HepG2 (cell line): ENCODE measurements around the gene TRPV2. TPM values are rescaled to one million over a fixed set of nuclear protein-coding genes. Genes with fewer than 3 reads are reported as not detected.
A peak's percentile ranks its signal among the peaks of the same experiment; 100 is the strongest.

ENCODE experiments used
- AFF4 ChIP-seq: sonication (generic); formaldehyde crosslinking; IDR thresholded peaks from 2 replicates; pipeline ENCODE4 v1.4.0; 2020; ENCODE audit warnings: missing genetic modification reagents
- GTF2F1 ChIP-seq: fragments of 150-350 bp; IDR thresholded peaks from 2 replicates; pipeline ENCODE4 v1.6.1; 2014; ENCODE audit warnings: low read length
- HDAC1 ChIP-seq: sonication (generic); formaldehyde crosslinking; IDR thresholded peaks from 2 replicates; pipeline ENCODE4 v1.5.1; 2020; ENCODE audit warnings: mild to moderate bottlenecking, missing genetic modification reagents
- HOMEZ ChIP-seq: IDR thresholded peaks from 2 replicates; pipeline ENCODE4 v1.6.1; 2016; ENCODE audit warnings: low read depth
- ONECUT2 ChIP-seq: sonication (generic); formaldehyde crosslinking; IDR thresholded peaks from 2 replicates; pipeline ENCODE4 v1.4.0; 2020; ENCODE audit warnings: missing genetic modification reagents
- PAF1 ChIP-seq: IDR thresholded peaks from 2 replicates; pipeline ENCODE4 v1.6.1; 2016; ENCODE audit warnings: missing genetic modification reagents, missing compliant biosample characterization
- PHF20 ChIP-seq: sonication (generic); formaldehyde crosslinking; IDR thresholded peaks from 2 replicates; pipeline ENCODE4 v1.5.0; 2020; ENCODE audit warnings: mild to moderate bottlenecking, missing genetic modification reagents
- RARA ChIP-seq: IDR thresholded peaks from 2 replicates; pipeline ENCODE4 v1.6.1; 2016; ENCODE audit warnings: missing genetic modification reagents, missing compliant biosample characterization
- RXRA ChIP-seq: sonication (generic); formaldehyde crosslinking; IDR thresholded peaks from 2 replicates; pipeline ENCODE4 v1.5.1; 2020; ENCODE audit warnings: missing genetic modification reagents
- SMC3 ChIP-seq: IDR thresholded peaks from 2 replicates; pipeline ENCODE4 v1.6.1; 2011; ENCODE audit warnings: low read length, improper control_type of control experiment
- YY1 ChIP-seq: IDR thresholded peaks from 2 replicates; pipeline ENCODE4 v1.6.1; 2011; ENCODE audit warnings: low read length, low read depth, moderate library complexity, mild to moderate bottlenecking; ENCODE audit not compliant: insufficient read depth, insufficient replicate concordance
- ZFP36 ChIP-seq: fragments of 150-350 bp; IDR thresholded peaks from 2 replicates; pipeline ENCODE4 v1.6.1; 2018; ENCODE audit warnings: borderline replicate concordance, low read length, low read depth; ENCODE audit not compliant: partially characterized antibody
- ZNF512 ChIP-seq: sonication (generic); formaldehyde crosslinking; IDR thresholded peaks from 2 replicates; pipeline ENCODE4 v1.4.0; 2020; ENCODE audit warnings: mild to moderate bottlenecking, missing genetic modification reagents
- ZNF562 ChIP-seq: sonication (generic); formaldehyde crosslinking; IDR thresholded peaks from 2 replicates; pipeline ENCODE4 v1.8.0; 2022; ENCODE audit warnings: missing genetic modification reagents, borderline replicate concordance
- polyA plus RNA-seq, 8 experiments: library from polyadenylated mRNA; depleted of rRNA in 3 of 8; stranded (reverse) in 7 of 8; unstranded in 1 of 8; fragments of >200 nt; fragmentation: Illumina TruSeq in 4 of 8; extraction: Trizol in 4 of 8; gene quantifications; 2 replicates each; pipeline versions ENCODE4 v1.2.1 to v1.2.3, GENCODE V29; 2011 to 2016; ENCODE audit warnings: low read depth in 4 of 8, missing spikeins in 1 of 8, mixed read lengths in 1 of 8; ENCODE audit not compliant: insufficient read depth in 1 of 8
- total RNA-seq, 5 experiments: library from RNA; depleted of rRNA; stranded (reverse); fragments of >200 nt; fragmentation: Illumina TruSeq; extraction: Trizol; gene quantifications; 2 replicates each; pipeline ENCODE4 v1.2.3, GENCODE V29; 2016; ENCODE audit warnings: low read depth in 1 of 5
- TF ChIP-seq, protein P1 (sequence below): sonication (generic); formaldehyde crosslinking; IDR thresholded peaks from 2 replicates; pipeline ENCODE4 v1.8.1; 2023; ENCODE audit warnings: mild to moderate bottlenecking, missing genetic modification reagents
- TF ChIP-seq, protein P2 (sequence below): IDR thresholded peaks from 2 replicates; pipeline ENCODE4 v1.6.1; 2016

Gene TRPV2
- total and polyA plus RNA-seq, 2 of the 13 experiments (the other 11 are each of a cell fraction or from before 2014, with no cell fraction given) = 13.6 to 21.3 TPM

DNA sequence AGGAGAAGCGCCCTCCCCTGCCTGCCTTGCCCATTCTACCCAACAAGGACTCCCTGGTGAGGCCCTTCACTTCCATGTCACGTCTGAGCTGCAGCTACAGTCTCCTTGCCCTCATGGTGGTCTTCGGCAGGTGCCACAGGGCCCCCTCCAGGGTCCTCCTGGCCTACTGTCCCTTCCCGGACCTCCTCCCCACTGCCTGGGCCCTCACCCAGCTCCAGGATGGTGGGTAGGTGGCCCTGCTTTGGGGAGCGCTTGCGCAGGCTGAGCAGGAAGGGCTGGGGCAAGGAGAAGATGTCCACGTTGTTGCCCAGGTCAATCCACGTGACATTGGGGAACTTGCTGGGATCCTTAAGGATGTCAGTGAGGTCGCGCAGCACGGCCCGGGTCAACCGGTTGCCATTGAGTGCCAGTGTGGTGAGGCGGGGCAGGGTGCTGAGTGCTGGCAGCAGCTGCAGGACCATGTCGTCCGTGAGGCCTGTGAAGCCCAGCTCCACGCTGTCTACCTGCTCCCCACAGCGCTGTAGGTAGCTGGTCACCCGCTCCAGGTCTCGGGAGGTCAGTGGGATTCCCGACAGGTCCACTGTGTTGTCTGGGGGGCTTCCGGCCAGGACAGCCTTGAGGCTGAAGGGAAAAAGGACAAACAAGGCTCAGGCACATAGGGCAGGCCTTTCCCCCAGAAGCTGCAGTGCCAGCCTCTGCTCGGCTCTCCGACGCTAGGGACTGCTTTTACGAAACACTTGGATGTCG lies 28.3 kb downstream of the TRPV2 start (continued):
- TF ChIP-seq, protein P1, sequence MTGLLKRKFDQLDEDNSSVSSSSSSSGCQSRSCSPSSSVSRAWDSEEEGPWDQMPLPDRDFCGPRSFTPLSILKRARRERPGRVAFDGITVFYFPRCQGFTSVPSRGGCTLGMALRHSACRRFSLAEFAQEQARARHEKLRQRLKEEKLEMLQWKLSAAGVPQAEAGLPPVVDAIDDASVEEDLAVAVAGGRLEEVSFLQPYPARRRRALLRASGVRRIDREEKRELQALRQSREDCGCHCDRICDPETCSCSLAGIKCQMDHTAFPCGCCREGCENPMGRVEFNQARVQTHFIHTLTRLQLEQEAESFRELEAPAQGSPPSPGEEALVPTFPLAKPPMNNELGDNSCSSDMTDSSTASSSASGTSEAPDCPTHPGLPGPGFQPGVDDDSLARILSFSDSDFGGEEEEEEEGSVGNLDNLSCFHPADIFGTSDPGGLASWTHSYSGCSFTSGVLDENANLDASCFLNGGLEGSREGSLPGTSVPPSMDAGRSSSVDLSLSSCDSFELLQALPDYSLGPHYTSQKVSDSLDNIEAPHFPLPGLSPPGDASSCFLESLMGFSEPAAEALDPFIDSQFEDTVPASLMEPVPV (CRISPR knock-in tag) = no peak
- TF ChIP-seq ZFP36 (no peak), SMC3 (no peak), HOMEZ (CRISPR knock-in tag) (no peak), RXRA (CRISPR knock-in tag) (peak; percentile 13; the same call in 1 of the 2 replicates), PHF20 (no peak; the same call in 1 of the 2 replicates), ZNF512 (CRISPR knock-in tag) (no peak), AFF4 (CRISPR knock-in tag) (no peak), HDAC1 (CRISPR knock-in tag) (no peak), RARA (no peak), PAF1 (CRISPR knock-in tag) (peak; percentile 97), YY1 (no peak), ONECUT2 (0 out of 2 replicates have a peak, but pooled peaks have one; percentile 44), ZNF562 (CRISPR knock-in tag) (0 out of 2 replicates have a peak, but pooled peaks have one; percentile 47), GTF2F1 (no peak)
- TF ChIP-seq, protein P2, sequence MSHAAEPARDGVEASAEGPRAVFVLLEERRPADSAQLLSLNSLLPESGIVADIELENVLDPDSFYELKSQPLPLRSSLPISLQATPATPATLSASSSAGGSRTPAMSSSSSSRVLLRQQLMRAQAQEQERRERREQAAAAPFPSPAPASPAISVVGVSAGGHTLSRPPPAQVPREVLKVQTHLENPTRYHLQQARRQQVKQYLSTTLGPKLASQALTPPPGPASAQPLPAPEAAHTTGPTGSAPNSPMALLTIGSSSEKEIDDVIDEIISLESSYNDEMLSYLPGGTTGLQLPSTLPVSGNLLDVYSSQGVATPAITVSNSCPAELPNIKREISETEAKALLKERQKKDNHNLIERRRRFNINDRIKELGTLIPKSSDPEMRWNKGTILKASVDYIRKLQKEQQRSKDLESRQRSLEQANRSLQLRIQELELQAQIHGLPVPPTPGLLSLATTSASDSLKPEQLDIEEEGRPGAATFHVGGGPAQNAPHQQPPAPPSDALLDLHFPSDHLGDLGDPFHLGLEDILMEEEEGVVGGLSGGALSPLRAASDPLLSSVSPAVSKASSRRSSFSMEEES (CRISPR knock-in tag) = no peak
